Fibroblast of mammary gland (primary cell): ENCODE measurements around the gene EPB42.
"Not testable (repeated sequence)": the region's sequence is repeated elsewhere in the genome, so short reads cannot be mapped to it uniquely, and the experiment has no call there.

Experiments used
- DNase-seq: peaks from one replicate; pipeline ENCODE4 v3.0.0-alpha.2; 2010; ENCODE audit warnings: low read depth
- H3K4me3 ChIP-seq: 2 replicates; pipeline ENCODE4 v1.5.1; 2011; ENCODE audit warnings: low read depth, mild to moderate bottlenecking, low read length, moderate library complexity; ENCODE audit not compliant: control insufficient read depth
- CTCF ChIP-seq: conservative IDR thresholded peaks from 2 replicates; pipeline ENCODE4 v1.5.1; 2011; ENCODE audit warnings: low read depth, low read length, inconsistent platforms; ENCODE audit not compliant: control insufficient read depth, insufficient read depth

Gene EPB42

GRCh38 chr15:43186003-43186353 lies 34.8 kb downstream of the EPB42 start:
- no peak for TF ChIP-seq CTCF

DNA sequence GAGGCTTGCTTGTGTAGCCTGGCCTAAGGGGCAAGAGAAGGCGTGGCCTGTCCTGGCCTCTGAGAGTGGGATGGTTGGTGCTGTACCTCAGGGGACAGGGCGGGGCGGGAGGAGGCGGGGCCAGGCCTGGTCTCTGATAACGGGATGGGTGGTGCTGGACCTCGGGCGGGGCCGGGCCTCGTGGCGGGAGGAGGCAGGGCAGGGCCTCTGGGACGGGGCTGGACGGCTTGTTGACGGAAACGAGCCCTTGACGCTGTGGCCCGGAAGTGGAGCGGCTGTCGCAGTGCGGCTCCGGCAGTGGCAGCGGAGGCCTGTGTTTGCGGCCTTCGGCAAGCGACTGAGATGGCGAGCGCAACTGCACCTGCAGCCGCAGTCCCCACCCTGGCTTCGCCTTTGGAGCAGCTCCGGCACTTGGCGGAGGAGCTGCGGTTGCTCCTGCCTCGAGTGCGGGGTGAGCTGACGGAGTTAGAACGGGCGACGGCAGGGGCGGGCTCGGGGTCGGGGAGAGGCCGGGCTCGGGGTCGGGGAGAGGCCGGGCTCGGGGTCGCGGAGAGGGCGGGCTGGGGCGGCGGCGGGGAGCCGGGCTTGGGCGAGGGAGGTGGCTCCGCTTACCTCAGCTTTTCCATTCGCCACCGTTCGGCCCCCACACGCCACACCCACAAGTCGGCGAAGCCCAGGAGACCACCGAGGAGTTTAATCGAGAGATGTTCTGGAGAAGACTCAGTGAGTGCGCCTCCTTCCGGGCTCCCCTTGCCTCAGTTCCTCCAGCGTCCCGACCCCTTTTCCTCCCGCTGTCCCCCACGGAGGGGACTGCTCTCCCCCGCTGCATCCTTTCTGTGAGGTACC lies 35.4 kb downstream of the EPB42 start, which contains the start of gene CCNDBP1:
Gene CCNDBP1 (plus strand): TSS at position 247 of the 846 bp plus-strand sequence. CDS start 96 bp downstream, at position 343.
- peak; percentile 70 for DNase-seq
- peak within 1 kb of the TSS; percentile 84 for H3K4me3 ChIP-seq
- TF ChIP-seq CTCF = peak; percentile 25

More at GRCh38 chr15:43186003-43186353, 34.8 kb downstream of the EPB42 start:
- DNase-seq = no peak
- peak overlapping the region; percentile 84 for H3K4me3 ChIP-seq

DNA sequence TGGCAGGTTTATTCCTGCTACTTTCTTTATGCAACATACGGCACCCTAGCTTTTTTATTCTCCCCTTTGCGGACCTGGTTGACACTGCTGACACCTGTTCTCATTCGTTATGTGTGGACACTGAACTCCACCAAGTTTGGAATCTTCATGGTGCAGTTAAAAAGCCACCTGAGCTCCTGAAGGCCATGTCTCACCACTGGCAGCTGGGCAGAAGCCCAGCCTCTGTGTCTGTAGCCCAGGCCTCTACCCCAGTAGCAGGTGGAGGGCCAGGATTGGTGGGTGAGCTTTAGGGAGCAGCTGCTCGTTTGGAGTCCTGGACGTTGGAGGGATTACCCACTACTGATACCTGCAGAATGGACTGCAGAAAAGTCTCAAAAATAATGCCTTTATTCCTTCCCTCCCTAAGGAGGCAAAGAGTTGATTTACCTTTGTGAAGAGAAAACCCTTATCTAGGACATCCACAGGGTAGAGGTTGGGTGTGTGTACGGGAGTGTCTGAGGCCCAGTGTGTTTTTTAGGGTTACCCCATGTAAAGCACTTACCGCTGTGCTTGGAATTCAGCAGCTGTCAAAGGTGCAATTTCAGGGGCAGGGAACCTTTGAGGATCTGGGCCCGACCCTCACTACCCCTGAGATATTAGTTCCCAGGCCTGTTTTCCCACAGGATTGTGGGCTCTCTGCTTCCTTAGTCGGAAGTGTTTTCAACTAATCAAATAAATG lies 36.3 kb downstream of the EPB42 start:
- peak overlapping the region; percentile 84 for H3K4me3 ChIP-seq
- no peak for DNase-seq
- TF ChIP-seq CTCF = no peak

DNA sequence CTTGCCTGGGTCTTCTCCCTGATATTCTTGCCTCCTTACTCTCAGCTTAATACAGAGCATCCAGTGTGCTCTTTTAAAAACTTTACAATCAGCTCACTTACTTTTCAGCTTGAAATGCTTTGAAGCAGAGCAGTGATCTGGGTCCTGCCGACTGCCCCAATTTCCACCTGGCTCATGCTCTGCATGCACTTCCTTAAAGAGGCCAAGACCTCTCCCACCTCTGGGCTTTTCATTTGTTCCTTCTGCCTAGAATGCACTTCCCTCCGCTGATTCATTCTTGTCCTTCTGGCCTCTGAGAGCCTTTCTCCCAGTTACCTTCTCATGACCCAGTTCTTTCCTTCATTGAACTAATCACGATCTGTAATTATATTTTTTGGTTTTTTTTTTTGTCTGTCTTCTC lies 37.5 kb downstream of the EPB42 start:
- no peak for TF ChIP-seq CTCF
- no peak overlapping the region for H3K4me3 ChIP-seq
- no peak for DNase-seq

GRCh38 chr15:43177147-43177546 lies 43.7 kb downstream of the EPB42 start:
- not testable (repeated sequence) for DNase-seq, H3K4me3 ChIP-seq

- not testable (repeated sequence) for H3K4me3 ChIP-seq, DNase-seq
Measured at GRCh38 chr15:43175656-43176309, 45.0 kb downstream of the EPB42 start.

GRCh38 chr15:43169888-43170287 lies 50.9 kb downstream of the EPB42 start:
- no peak for TF ChIP-seq CTCF
- H3K4me3 ChIP-seq = no peak overlapping the region
- no peak for DNase-seq
